ENCODE data around the gene IL18BP. TPM values are rescaled to one million over a fixed set of nuclear protein-coding genes. Genes with fewer than 3 reads are reported as not detected.

Gene IL18BP
- total and polyA plus RNA-seq, 2 donors (not counting 1 experiment from before 2014, with no cell fraction given) = 25.9 to 37.3 TPM

GRCh38 chr11:72038491-72038890 lies 39.8 kb downstream of the IL18BP start:
- Histone ChIP-seq H3K27me3 (replicated peaks in 1 of 4; ENCODE audit: control extremely low read depth in 1 of 4, control insufficient read depth in 3 of 4, insufficient read depth in 4 of 4, low read length in 3 of 4) (no peaks in the 10 kb centered on the region), H3K36me3 (replicated peaks in 1 of 2; ENCODE audit: control extremely low read depth in 1 of 2, control insufficient read depth in 1 of 2, extremely low read depth in 1 of 2, insufficient read depth in 2 of 2, low read length in 1 of 2) (peaks cover 3 to 29% of the 10 kb centered on the region in 2 experiments), H2AFZ (ENCODE audit: insufficient read depth, low read depth, low read length, poor library complexity, severe bottlenecking) (no peak overlapping the region), H3K4me3 (ENCODE audit: control extremely low read depth in 1 of 5, extremely low read depth in 1 of 5, insufficient read depth in 1 of 5, low read depth in 2 of 5, low read length in 4 of 5) (peak overlapping the region in 3 of 5 experiments; percentile 83 to 86 (median 83)), H3K4me1 (ENCODE audit: control insufficient read depth in 2 of 2, insufficient read depth in 2 of 2, low read length in 2 of 2) (peaks cover 45 to 54% of the 10 kb centered on the region in 2 donors), H4K20me1 (ENCODE audit: control insufficient read depth, insufficient read depth, low read length, poor library complexity, severe bottlenecking) (peaks cover 24% of the 10 kb centered on the region), H3K9me3 (ENCODE audit: control extremely low read depth in 1 of 3, control insufficient read depth in 2 of 3, insufficient read depth in 1 of 3, low read length in 2 of 3) (no peaks in the 10 kb centered on the region), H3K9ac (ENCODE audit: low read length) (peak overlapping the region; percentile 94), H3K27ac (ENCODE audit: low read length in 2 of 2) (peak overlapping the region; percentile 11 to 92), H3K79me2 (ENCODE audit: control insufficient read depth, insufficient read depth, low read length) (peaks cover 100% of the 10 kb centered on the region), H3K4me2 (replicated peaks; ENCODE audit: low read depth, low read length, poor library complexity, severe bottlenecking) (peak overlapping the region; percentile 90)
- no peaks in the 10 kb centered on the region for H3K27me3 Mint-ChIP-seq
- no peaks in the 10 kb centered on the region for H3K9me3 Mint-ChIP-seq (ENCODE audit: insufficient read depth)
- peaks cover 36% of the 10 kb centered on the region for H3K4me1 Mint-ChIP-seq
- intact Hi-C loops (cut with micrococcal nuclease) = no loop called here
- POLR2A ChIA-PET = no interaction called here
- no peak for ATAC-seq (ENCODE audit: low read depth)
- H3K4me3 Mint-ChIP-seq = no peak overlapping the region
- CTCF ChIA-PET = interaction anchor here (0.7 to 8.5 kb wide), 7 partner anchors 10 to 107 kb away, joined by 3 to 117 read pairs (median 5); no protein-coding TSS in a partner anchor
- TF ChIP-seq EZH2 (IDR thresholded peaks at IDR 0.05; ENCODE audit: borderline replicate concordance, insufficient read depth, low read depth, low read length, poor library complexity, severe bottlenecking) = no peak
- TF ChIP-seq CTCF (IDR thresholded peaks at IDR 0.05) = no peak
- WGBS (ENCODE audit: insufficient coverage) = 50% methylated on average over 2 of the region's 2 CpGs
- H3K27ac Mint-ChIP-seq = no peak overlapping the region
- no peak for DNase-seq

- Histone ChIP-seq H3K9ac (ENCODE audit: low read length) (peak overlapping the region; percentile 94), H2AFZ (ENCODE audit: insufficient read depth, low read depth, low read length, poor library complexity, severe bottlenecking) (peak overlapping the region; percentile 98), H3K79me2 (ENCODE audit: control insufficient read depth, insufficient read depth, low read length) (peaks cover 100% of the 10 kb centered on the region), H3K27ac (ENCODE audit: low read length in 2 of 2) (peak overlapping the region; percentile 72 to 92), H3K4me2 (replicated peaks; ENCODE audit: low read depth, low read length, poor library complexity, severe bottlenecking) (peak overlapping the region; percentile 90), H3K4me3 (ENCODE audit: control extremely low read depth in 1 of 5, extremely low read depth in 1 of 5, insufficient read depth in 1 of 5, low read depth in 2 of 5, low read length in 4 of 5) (peak overlapping the region; percentile 72 to 86 (median 83)), H4K20me1 (ENCODE audit: control insufficient read depth, insufficient read depth, low read length, poor library complexity, severe bottlenecking) (peaks cover 24% of the 10 kb centered on the region), H3K27me3 (replicated peaks in 1 of 4; ENCODE audit: control extremely low read depth in 1 of 4, control insufficient read depth in 3 of 4, insufficient read depth in 4 of 4, low read length in 3 of 4) (no peaks in the 10 kb centered on the region), H3K36me3 (replicated peaks in 1 of 2; ENCODE audit: control extremely low read depth in 1 of 2, control insufficient read depth in 1 of 2, extremely low read depth in 1 of 2, insufficient read depth in 2 of 2, low read length in 1 of 2) (peaks cover 3 to 22% of the 10 kb centered on the region in 2 experiments), H3K4me1 (ENCODE audit: control insufficient read depth in 2 of 2, insufficient read depth in 2 of 2, low read length in 2 of 2) (peaks cover 45 to 54% of the 10 kb centered on the region in 2 donors), H3K9me3 (ENCODE audit: control extremely low read depth in 1 of 3, control insufficient read depth in 2 of 3, insufficient read depth in 1 of 3, low read length in 2 of 3) (no peaks in the 10 kb centered on the region)
- H3K4me1 Mint-ChIP-seq = peaks cover 36% of the 10 kb centered on the region
- H3K9me3 Mint-ChIP-seq (ENCODE audit: insufficient read depth) = no peaks in the 10 kb centered on the region
- CTCF ChIA-PET = interaction anchor here (0.7 to 8.5 kb wide), 11 partner anchors 12 to 392 kb away, joined by 3 to 117 read pairs (median 5); partner anchors contain the start of genes RNF121 and XNDC1N
- TF ChIP-seq CTCF (IDR thresholded peaks at IDR 0.05) = no peak
- TF ChIP-seq EZH2 (IDR thresholded peaks at IDR 0.05; ENCODE audit: borderline replicate concordance, insufficient read depth, low read depth, low read length, poor library complexity, severe bottlenecking) = no peak
- H3K27me3 Mint-ChIP-seq = no peaks in the 10 kb centered on the region
- no peak for DNase-seq
- no peak for ATAC-seq (ENCODE audit: low read depth)
- H3K4me3 Mint-ChIP-seq = no peak overlapping the region
- WGBS (ENCODE audit: insufficient coverage) = 44% methylated on average over 5 of the region's 5 CpGs
- H3K27ac Mint-ChIP-seq = no peak overlapping the region
- POLR2A ChIA-PET = interaction anchor here (0.6 to 1.6 kb wide), 5 partner anchors 11 to 192 kb away, joined by 3 to 8 read pairs (median 6); partner anchors contain the start of gene ANAPC15
- intact Hi-C loops (cut with micrococcal nuclease) = no loop called here
Measured at GRCh38 chr11:72039031-72039855, 40.5 kb downstream of the IL18BP start.

All from B cell (primary cell).